ENCODE results near the gene CSMD2. TPM values are rescaled to one million over a fixed set of nuclear protein-coding genes. Genes with fewer than 3 reads are reported as not detected.

The CSMD2 gene
- total and polyA plus RNA-seq, 7 donors = 0.02 to 0.32 (median 0.10) TPM

- ATAC-seq (no peak), DNase-seq (no peak)
- no peak overlapping the region for H3K4me3 ChIP-seq
- H3K27me3 ChIP-seq (ENCODE audit: insufficient read depth in 3 of 3, low read length in 2 of 3) = peaks cover 0 to 2% (median 0%) of the 10 kb centered on the region in 3 donors
- intact Hi-C loops (cut with DNase I) = no loop called here
- H3K4me1 ChIP-seq = no peaks in the 10 kb centered on the region
- H3K9me3 ChIP-seq = no peaks in the 10 kb centered on the region
- TF ChIP-seq, protein P1, sequence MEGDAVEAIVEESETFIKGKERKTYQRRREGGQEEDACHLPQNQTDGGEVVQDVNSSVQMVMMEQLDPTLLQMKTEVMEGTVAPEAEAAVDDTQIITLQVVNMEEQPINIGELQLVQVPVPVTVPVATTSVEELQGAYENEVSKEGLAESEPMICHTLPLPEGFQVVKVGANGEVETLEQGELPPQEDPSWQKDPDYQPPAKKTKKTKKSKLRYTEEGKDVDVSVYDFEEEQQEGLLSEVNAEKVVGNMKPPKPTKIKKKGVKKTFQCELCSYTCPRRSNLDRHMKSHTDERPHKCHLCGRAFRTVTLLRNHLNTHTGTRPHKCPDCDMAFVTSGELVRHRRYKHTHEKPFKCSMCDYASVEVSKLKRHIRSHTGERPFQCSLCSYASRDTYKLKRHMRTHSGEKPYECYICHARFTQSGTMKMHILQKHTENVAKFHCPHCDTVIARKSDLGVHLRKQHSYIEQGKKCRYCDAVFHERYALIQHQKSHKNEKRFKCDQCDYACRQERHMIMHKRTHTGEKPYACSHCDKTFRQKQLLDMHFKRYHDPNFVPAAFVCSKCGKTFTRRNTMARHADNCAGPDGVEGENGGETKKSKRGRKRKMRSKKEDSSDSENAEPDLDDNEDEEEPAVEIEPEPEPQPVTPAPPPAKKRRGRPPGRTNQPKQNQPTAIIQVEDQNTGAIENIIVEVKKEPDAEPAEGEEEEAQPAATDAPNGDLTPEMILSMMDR (IDR thresholded peaks at IDR 0.05) = no peak
- WGBS, 3 donors = 89 to 91% (median 91%) methylated on average over 4 of the region's 4 CpGs
- H3K36me3 ChIP-seq (ENCODE audit: insufficient read depth in 1 of 2, low read depth in 1 of 2) = no peaks in the 10 kb centered on the region
- H3K27ac ChIP-seq = no peak overlapping the region
Measured at GRCh38 chr1:34078383-34078782, 86.6 kb downstream of the CSMD2 start.

- no peak for ATAC-seq
- H3K9me3 ChIP-seq = no peaks in the 10 kb centered on the region
- WGBS, 3 donors = 54 to 72% (median 63%) methylated on average over 7 of the region's 7 CpGs
- peaks cover 0 to 3% (median 2%) of the 10 kb centered on the region in 3 donors for H3K27me3 ChIP-seq (ENCODE audit: insufficient read depth in 3 of 3, low read length in 2 of 3)
- intact Hi-C loops (cut with DNase I) = no loop called here
- no peak for DNase-seq
- H3K4me1 ChIP-seq = no peaks in the 10 kb centered on the region
- H3K27ac ChIP-seq = no peak overlapping the region
- no peaks in the 10 kb centered on the region for H3K36me3 ChIP-seq (ENCODE audit: insufficient read depth in 1 of 2, low read depth in 1 of 2)
- TF ChIP-seq, protein P1 (IDR thresholded peaks at IDR 0.05) = no peak
- H3K4me3 ChIP-seq = no peak overlapping the region
Measured at GRCh38 chr1:34075576-34075975, 89.5 kb downstream of the CSMD2 start.

DNA sequence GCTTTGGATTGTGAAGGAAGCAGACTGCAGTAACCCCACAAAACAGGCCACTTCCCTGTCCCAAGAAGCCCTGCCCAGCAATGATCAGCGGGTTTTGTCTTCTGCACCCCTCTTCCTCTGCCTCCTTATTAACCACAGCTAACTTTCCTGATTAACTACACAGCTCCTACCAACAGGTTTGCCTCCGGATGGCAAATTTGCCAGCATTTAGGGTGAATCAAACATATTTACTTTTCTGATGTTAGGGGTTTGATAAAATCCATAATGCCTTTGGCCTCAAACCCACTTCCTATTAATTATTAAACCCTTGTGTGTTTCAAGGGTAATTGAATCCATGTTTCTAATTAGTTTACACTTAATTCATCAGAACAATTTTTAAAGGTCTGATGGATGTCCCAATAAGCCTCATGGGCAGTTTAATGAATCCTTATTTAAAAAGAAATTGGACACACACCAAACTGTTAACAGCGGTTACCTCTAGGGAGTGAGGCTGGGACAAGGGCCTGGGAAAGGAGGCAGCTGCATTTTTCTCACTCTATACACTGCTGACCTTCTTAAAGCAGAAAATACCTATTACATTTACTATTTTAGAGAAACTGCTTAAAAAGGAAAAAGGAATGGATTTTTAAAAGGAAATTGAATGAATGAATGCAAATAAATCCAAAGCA is 91.9 kb downstream of the CSMD2 start:
- WGBS, 3 donors = 55 to 79% (median 62%) methylated on average over 3 of the region's 3 CpGs
- Histone ChIP-seq H3K27ac (no peak overlapping the region), H3K27me3 (ENCODE audit: insufficient read depth in 3 of 3, low read length in 2 of 3) (peaks cover 0 to 3% (median 2%) of the 10 kb centered on the region in 3 donors), H3K4me1 (no peaks in the 10 kb centered on the region), H3K9me3 (no peaks in the 10 kb centered on the region), H3K36me3 (ENCODE audit: insufficient read depth in 1 of 2, low read depth in 1 of 2) (no peaks in the 10 kb centered on the region), H3K4me3 (no peak overlapping the region)
- DNase-seq = no peak
- intact Hi-C loops (cut with DNase I) = no loop called here
- TF ChIP-seq, protein P1 (IDR thresholded peaks at IDR 0.05) = no peak
- ATAC-seq = no peak

DNA sequence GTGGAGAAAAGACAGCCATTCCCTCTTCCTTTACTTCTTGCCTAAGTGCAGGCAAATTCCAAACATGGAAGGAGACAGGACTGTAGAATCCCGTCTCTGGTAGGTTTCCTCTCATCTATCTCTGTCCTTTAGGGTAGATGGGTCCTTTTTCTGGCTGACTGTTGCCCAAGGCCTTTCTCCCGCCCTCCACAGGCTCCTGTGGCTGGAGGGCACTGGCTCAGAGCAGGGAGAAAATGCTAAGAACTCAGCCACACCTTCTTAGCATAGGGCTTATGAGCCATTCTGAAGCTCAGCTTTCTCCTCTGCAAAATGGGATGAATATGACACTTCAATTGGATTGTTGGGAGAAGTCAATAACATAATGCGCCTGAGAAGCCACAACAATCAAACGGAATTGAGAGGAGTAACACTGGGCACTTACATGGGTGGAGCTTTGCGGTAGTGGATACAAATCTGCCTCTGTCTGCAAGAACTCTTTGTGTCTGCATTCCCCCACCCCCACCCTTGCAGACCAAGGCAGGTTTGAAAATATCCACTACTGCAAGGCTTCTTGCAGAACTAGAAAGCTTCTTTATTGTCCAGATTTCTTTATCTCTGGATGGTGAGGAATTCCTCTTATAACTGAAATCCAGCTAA is 94.7 kb downstream of the CSMD2 start:
- WGBS, 3 donors = 72 to 78% (median 75%) methylated on average over 5 of the region's 5 CpGs
- DNase-seq (no peak), ATAC-seq (no peak)
- intact Hi-C loops (cut with DNase I) = no loop called here
- Histone ChIP-seq H3K27ac (no peak overlapping the region), H3K4me3 (no peak overlapping the region), H3K27me3 (ENCODE audit: insufficient read depth in 3 of 3, low read length in 2 of 3) (peaks cover 0 to 3% (median 2%) of the 10 kb centered on the region in 3 donors), H3K9me3 (no peaks in the 10 kb centered on the region), H3K36me3 (ENCODE audit: insufficient read depth in 1 of 2, low read depth in 1 of 2) (no peaks in the 10 kb centered on the region), H3K4me1 (no peaks in the 10 kb centered on the region)
- TF ChIP-seq, protein P1 (IDR thresholded peaks at IDR 0.05) = no peak

Data from psoas muscle (tissue), 8 donors.